ENCODE measurements around the gene CACNA2D2.

Gene CACNA2D2

DNA sequence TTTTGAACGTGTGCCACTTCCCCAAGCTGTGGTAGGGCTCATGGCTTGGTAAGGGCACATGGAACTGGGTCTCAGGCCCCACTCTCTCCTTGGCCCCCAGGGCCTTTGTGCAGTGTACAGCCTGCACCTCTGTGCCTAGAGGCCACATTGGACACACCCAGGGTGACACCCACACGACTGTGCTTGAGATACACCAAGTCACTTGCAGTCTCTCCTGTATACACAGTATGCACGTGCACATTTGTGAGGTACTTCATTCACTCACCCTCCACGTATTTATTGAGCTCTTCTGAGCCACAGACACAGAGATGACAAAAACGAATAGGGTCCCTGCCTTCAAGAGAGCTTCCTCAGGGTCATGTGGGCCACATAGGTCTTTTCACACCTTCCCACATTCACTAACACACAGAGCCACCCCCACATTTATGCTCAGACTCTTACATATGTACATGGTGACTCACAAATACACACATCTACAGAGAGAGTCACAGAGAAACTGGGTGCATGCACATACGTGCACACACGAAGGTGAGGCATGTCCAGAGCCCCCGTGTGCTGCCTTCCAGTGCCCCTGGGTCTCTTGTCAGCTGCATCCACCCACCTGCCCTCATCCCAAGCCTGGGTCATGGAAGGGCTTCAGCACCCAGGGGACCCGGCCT is 134.3 kb downstream of the CACNA2D2 start:
- no peak for DNase-seq (ENCODE audit: low read depth)

DNA sequence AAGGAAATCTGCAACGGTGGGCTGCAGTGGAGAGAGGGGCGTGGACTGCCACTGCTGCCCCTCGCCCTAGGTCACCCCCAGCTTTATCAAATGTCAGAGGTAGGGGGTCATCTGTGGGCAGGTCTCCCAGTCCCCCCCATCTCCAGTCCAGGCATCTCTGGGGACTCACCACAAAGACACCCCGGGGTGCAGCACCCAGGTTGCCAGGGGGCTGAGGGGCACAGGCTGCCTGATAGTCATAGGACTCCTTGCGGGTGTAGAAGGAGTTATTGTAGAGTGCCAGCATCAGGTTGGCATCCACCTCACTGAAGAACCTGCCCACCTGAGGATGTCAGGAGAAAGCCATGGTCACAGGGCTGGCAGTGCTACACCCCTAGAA is 137.6 kb downstream of the CACNA2D2 start:
- no peak for DNase-seq (ENCODE audit: low read depth)

DNA sequence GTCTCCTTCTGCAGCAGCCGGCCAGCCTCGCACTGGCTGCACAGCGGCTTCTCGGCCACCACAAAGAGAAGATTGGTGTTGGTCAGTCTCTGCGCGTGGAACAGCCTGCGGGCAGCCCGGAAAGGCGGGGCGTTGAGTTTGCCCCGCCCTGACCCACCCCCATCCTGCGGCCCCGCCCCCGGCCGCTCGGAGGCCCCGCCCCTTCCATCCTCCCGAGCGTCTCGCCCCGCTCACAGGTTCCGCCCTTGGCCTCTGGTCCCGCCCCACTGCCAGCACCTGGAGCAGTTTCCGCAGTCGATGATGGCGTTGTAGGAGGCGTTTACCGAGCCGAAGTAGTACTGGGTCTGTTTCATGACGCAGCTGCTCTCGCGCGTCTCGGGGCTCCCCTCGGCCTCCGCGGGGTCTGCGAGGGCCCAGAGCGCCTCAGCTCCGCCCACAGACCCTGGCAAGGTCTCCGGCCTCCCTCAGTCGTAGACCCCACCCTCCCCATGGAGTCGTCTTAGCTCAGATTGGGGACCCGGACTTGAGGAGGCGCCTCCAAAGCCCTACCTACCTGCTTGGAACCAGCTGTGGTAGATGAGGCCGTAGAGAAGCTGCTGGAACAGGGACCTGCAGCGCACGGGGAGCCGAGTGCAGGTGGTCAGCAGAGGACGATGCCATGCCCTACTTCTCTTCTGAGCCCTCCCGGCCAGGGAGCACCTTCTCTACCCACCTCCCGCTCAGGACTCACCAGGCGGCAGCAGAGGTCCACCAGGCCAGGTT is 138.2 kb downstream of the CACNA2D2 start:
- no peak for DNase-seq (ENCODE audit: low read depth)

DNA sequence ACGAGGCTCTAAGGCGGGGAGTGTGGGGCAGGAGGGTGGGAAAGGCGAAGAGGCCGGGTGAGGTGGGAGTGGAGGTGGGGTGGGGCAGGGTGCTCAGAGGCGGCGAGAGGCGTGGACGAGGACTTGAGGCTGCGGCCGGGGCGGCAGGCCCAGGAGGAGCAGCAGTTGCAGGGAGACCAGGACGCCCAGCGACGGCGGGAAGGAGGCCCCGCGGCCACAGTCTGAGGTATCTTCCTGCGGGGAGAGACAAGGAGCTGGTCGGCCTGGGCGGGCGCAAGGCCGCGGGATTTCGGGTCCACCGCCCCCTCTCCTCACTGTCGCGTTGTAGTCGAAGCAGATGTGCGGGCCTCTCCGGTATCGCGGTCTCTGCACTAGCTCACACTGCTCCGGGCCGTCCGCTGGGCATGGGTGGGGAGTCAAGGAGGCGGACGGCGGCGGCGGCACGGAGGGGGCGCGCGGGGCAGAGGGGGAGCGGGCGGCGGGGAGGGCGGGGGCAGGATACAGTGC is 138.8 kb downstream of the CACNA2D2 start:
- DNase-seq (ENCODE audit: low read depth): no peak

DNA sequence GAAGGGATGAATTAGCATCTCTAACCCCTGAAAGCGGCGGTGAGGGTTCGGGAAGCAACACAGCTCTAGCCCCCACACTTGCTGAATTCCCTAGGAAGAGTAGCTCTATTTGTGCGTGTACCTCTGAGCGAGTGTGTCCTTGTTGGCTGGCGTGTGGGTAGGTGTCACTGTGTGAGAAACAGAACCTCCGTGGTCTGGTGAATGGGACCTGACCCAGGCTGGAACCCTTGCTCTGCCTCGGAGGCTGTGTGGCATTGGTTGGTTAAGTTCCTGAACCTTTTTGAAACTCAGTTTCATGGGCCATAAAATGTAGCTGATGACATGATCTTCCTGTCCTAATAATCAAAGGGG is 143.7 kb downstream of the CACNA2D2 start:
- no peak for DNase-seq (ENCODE audit: low read depth)

DNA sequence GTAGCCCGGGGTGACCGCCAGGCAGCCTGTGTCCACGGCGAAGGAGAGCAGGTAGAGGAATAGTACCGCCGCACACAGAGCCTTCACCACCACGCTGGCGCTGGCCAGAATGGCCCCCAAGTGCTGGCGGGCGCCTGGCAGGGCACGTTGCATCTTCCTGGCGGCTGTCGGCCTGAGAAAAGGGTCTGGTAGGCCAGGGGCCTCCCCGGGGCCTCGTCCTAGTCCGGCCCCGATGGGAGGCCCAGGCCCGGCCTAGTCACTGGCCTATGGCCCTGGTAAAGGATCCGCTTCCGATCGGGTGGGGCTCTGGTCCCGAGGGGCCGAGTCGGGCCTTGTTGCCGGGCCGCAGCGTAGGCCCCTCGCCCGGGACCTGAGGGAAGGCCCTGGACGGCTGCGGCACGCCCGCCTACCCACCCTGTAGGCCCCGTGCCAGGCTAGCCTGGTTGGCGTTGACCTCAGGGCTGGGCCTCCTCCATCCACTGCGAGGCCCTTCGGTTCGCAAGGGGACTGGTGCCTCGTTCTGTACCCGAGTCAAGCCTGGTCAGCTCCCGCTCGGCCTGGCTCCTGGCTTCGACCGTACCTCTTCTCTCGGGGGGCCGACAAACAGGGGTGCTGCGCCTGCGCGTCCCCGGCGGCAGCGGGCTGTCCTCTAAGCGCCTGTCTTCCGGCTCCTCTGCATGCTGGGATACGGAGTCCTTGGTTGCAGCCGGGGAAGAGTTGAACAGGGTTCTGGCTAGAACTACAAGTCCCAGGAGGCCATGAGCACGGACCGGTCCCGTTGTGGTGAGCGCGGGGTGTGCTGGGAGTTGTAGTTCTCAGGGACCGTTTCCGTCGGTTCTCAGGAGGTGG is 144.3 kb downstream of the CACNA2D2 start, which contains the start of gene TMEM115:
Gene TMEM115, minus strand, starts transcription at position 611 of the 849 bp plus-strand sequence. Its CDS starts 458 bp downstream, at position 153.
- DNase-seq (ENCODE audit: low read depth): peak; percentile 94

DNA sequence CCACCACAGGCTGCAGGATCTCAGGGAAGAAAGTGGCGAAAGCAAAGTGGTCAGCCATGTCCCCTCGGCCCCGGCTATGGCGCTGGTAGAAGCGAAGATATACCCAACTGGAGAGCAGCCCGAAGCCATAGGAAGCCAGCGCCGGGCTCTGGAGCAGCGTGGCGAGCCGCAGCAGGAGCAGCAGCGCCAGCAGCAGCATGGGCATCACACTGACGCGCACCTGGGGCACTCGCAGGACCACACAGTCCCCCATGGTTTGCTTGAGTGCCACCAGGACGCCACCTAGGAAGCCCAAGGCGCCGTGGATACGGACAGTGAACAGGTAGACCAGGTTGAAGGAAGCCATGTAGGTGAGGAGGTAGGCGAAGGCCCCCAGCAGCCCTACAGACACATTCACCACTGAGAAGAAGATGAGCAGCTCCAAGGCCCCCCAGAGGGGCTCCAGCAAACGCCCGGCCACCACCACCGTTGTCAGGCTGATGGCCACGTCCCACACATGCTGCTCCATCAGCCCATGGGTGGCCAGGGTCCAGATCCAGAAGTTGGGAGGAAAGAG is 145.0 kb downstream of the CACNA2D2 start:
- no peak for DNase-seq (ENCODE audit: low read depth)

DNA sequence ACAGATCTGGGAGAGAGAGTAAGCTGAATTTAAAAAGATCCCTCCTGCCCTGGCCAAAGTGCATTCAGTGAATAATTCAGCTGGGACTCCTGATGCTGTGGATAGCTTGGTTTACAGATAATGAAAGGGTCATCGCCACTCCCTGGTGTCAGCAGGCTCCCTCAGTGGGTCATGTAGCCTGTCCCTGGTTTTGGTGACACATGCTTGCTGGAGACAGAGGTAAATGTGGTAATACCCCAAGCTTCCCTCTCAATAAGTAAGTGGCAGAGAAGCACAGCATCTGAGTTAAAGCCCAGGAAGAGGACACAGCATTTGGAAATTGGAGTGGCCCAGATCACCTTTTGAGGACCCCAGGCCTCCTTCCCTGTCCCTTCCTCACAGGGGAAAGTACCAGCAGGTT is 146.0 kb downstream of the CACNA2D2 start:
- no peak for DNase-seq (ENCODE audit: low read depth)

DNA sequence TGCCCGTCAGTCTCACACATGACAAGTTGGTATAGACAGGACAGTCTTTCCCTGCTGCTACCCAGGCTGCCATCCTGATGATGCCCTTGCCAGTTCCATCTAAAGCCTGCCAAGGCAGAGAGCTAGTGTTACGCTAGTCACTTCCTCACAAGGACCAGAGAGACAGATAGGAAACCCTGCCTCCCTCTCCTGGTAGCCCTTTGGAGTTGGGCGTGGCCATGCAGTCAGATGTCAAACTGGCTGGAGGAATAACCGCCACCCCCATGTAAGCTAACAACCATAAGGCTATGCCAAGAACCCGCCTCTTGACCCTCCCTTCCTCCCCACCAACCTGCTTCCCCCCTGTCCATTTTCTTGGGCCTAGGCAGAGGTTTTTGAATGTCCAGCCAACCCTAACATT is 146.9 kb downstream of the CACNA2D2 start:
- DNase-seq (ENCODE audit: low read depth): no peak

DNA sequence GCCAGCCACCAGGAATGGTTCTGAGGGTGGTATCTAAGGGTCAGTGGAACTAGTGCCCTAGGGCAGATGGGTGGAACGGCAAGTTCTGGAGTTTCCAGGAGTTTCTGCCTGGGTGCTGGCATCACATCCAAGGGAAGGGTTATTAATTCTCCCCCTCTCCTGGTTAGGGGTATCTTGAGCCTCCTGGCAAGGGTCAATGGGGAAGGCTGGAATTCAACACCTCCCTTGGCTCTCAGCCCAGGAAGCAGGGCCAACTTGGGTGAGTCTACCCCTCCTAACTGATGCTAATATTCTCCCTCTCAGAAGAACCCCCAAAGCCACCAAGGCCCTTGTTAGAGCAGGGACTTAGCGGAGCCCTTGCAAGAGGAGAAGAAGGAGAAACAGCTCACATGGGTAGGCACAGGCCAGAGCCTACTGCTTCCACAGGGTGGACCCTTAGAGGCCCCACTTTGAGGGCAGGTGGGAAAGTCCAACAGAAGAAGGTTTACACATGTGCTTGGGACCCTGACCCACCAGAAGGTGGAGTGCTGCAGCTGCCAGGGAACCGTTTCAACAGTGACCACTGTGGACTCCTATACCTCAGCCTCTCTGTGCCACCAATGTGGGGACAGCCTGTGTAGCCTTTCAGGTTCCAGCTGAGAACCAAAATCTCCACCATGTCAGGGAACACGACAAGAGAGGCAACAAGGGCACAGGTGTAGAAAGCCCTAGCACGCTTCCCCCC is 147.4 kb downstream of the CACNA2D2 start:
- DNase-seq (ENCODE audit: low read depth): no peak

DNA sequence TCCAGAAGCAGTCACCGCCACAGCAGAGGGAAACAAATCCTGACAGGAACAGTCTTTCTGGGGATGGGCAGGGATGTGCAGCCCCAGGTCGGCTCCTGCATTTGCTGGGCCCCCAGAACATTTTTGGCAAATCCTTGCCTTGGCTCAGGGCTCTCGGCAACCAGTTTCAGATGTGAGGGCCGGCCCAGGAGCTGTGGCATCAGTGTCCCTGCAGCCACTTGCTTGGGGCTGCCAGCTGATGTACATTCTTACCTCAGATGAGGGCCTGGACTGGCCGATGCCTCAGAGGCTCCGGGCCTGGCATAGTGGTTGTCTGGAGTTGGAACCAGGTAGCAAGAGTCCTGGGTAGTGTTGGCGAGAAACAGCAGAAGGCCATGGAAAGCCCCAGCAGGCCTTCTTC is 148.6 kb downstream of the CACNA2D2 start:
- no peak for DNase-seq (ENCODE audit: low read depth)

DNA sequence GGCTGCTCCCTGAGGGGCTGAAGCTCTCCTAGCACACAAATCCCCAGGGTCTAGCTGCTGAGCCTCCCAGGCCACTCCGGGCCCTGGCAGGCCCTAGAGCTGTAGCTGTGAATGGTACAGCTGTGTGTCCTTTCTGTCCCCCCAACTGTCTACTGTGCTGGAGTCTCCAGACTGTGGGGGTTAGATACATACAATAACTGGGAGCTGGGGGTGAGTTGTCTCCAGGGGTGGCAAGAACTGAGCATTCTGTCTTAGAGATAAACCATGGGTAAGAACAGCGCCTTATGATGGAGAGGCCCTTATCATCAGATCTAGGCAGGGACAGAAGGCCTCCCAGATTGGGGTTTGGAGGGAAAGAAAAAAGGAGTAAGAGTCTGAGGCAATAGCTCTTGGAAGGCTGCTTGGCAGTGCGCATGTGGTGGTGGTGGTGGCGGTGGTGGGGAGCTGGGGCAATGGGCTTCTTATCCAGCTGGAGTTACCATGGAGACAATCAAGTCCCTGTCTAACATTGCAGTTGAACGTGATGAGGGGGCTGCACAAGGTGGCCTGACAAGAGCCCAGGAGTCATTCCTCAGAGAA is 149.2 kb downstream of the CACNA2D2 start:
- no peak for DNase-seq (ENCODE audit: low read depth)

DNA sequence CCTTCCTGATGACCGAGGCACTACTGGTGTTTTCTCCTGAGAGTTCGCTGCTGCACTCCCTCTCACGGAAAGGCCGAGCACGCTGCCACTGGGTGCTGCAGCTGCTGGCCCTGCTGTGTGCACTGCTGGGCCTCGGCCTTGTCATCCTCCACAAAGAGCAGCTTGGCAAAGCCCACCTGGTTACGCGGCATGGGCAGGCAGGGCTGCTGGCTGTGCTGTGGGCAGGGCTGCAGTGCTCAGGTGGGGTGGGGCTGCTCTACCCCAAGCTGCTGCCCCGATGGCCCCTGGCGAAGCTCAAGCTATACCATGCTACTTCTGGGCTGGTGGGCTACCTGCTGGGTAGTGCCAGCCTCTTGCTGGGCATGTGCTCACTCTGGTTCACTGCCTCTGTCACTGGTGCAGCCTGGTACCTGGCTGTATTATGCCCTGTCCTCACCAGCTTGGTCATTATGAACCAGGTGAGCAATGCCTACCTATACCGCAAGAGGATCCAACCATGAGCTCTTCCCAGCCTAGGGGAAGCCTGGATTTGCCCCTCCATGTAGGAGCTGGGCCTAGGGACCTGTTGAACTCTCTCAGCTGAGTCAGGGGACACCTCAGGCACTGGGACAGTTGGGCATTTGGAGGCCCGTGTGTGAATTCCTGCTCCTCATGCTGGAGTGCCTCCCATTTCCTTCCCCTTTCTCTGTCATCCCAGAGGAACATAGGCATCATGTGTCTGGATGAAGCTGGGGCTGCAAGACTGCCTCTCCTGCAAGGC is 150.0 kb downstream of the CACNA2D2 start:
- no peak for DNase-seq (ENCODE audit: low read depth)

DNA sequence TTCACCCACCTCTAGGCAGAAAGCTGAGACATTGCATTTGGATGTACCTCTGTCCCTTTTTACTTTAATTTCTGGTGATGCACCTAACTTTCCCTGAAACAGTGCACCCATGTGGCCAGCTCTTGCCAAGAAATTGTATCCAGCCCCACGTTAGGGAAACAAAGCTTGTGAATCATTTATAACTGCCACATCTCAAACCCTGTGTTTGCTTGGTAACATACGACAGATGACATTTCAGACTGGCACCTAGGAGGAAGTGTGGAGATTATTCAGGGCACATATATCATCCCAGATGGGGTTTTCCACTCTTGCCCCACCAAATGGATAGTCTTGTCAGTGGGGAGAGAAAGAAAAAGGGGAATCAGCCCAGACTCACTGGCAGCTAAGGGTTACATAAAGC is 150.7 kb downstream of the CACNA2D2 start:
- no peak for DNase-seq (ENCODE audit: low read depth)

DNA sequence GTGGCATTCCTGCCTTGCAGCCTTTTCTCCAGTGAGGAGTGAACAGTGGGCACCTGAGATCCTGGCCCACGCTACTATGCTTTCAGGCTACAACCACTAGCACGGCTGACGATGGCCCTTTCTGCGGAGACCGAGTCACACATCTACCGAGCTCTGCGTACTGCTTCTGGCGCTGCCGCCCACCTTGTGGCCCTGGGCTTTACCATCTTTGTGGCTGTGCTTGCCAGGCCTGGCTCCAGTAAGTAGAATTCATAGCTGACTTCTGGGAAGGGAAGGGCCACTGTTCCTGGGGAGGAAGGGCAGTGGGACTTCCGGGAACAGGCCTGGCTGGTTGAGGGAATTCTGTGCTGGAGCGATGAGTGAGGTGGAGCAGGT is 152.1 kb downstream of the CACNA2D2 start:
- no peak for DNase-seq (ENCODE audit: low read depth)

DNA sequence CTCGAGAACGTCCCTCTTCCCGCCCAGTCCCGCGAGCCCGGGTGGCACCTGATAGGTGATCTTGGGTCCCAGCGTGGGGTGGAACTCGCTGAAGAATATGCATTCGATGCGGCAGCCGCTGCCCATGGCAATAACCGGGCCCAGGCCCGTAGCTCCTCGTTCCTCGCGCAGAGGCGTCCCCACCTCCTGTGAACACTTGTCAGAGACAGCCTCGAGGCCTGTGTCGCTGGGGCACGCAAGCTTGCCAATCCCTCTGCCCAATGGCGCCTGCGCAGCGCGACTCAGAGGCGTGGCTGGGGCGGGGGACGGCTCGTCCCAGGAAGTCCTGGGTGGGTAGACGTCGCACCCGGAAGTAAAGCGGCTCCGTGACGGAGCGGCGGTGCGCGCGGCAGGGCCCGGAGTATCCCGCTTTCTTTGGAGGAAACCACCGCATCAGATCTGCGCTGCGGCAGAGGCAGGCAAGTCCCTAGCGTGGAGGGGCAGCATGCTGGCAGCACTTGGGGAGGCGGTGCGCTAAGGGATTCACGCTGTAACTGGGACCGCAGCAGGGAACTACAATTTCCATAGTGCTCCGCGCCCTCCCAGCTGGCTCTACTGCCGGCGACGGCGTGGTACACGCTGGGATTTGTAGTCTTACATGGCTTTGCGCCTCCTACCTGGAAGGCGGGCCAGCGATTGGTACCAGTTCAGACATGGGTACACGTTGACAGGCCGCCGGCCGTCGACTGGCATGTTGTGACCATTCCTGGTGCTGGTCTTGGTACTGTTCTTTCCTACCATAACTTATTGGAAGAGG is 152.7 kb downstream of the CACNA2D2 start, which contains the start of the genes CYB561D2 and NPRL2:
Gene CYB561D2, plus strand, starts transcription at position 336 of the 796 bp plus-strand sequence. CDS start 572 bp downstream, outside the sequence.
Gene NPRL2, minus strand, starts transcription at position 249 of the 796 bp plus-strand sequence. Its CDS starts 123 bp downstream, at position 126.
- DNase-seq (ENCODE audit: low read depth): no peak

DNA sequence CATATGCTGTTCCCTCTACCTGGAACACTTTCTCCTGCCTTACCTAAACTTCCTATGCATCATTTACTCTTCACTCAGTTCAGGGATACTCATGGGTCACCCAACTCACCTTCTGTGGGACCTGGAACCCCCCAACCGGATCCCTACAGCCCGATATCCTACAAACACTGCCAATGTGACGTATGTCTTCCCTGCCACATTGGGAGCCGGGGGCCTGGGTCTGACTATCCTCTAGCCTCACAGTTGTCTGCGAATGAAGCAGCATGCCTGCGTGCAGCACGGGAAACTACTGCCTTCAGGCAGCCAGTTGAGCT is 153.3 kb downstream of the CACNA2D2 start:
- no peak for DNase-seq (ENCODE audit: low read depth)

DNA sequence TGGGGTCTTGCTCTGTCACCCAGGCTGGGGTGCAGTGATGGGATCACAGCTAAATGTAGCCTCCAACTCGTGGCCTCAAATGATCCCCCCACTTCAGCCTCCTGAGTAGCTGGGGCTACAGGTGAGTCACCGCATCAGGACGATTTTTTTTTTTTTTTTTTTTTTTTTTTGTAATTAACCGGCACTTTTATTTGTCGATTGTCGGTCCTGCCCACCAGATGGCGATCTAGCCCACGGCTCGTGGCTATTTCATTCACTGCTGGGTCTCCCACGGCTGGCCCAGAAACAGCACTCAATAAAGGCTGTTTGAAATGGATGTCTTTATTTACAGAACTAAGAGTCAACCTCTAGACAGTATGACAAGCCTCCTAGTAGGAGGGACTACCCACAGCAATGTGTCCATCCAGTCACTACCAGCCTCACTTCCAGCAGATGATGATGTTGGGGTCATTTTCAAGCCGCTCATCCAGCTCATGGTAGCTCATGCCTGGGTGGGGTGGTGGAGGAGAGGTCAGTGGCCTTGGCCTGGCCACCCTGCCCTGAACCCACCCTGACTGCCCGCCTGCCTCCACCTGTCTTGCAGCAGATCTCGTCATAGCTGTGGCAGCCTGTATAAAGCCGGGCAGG is 156.1 kb downstream of the CACNA2D2 start:
- DNase-seq (ENCODE audit: low read depth): no peak

DNA sequence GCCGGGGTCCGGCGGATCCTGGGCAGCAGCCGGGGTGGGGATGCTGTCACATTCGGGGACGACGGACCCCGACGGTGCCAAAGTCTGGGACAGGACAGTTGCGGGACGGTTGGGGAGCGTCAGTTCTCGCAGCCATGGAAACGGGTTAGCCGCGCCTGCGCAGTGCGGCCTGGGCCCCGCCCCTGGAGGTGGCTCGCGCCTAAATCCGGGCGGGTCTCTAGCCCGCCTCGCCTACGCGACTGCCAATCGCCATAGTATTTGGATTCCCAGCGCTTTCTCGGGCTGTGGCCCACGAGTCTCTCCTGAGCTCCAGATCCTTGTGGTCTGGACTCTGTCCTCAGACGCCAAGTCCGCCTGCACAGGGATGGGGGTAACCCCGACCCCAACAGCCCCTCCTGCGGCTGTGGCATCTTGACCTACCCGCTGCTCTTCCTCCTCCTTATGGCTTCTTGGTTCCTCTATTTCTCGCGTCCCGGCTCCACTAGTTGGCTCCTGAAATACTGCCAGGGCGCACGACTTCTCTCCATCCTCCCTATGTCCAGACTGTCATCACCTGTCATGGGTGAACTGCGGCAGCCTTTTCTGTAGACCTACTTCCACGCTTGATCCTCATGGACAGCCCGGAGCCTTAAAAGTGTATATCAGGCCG is 157.7 kb downstream of the CACNA2D2 start, which contains the start of gene ZMYND10:
Gene ZMYND10, minus strand, starts transcription at position 147 of the 649 bp plus-strand sequence. CDS start 153 bp downstream, outside the sequence.
- no peak for DNase-seq (ENCODE audit: low read depth)
